22Rv1 (cell line): ENCODE results near the gene FAM50A.
"Not testable (repeated sequence)": the region's sequence is repeated elsewhere in the genome, so short reads cannot be mapped to it uniquely, and the experiment has no call there.

Experiments
- H3K27ac ChIP-seq: fragments of 450-650 bp; 2 replicates; pipeline ENCODE4 v1.5.1; 2017
- ZFX ChIP-seq: fragments of 450-650 bp; IDR thresholded peaks from 2 replicates; pipeline ENCODE4 v1.6.1; 2017; ENCODE audit warnings: antibody characterized with exemption, borderline replicate concordance
- TF ChIP-seq, protein P1 (sequence below): fragments of 450-650 bp; IDR thresholded peaks from 2 replicates; pipeline ENCODE4 v1.5.1; 2017; ENCODE audit warnings: mild to moderate bottlenecking

The FAM50A gene

DNA sequence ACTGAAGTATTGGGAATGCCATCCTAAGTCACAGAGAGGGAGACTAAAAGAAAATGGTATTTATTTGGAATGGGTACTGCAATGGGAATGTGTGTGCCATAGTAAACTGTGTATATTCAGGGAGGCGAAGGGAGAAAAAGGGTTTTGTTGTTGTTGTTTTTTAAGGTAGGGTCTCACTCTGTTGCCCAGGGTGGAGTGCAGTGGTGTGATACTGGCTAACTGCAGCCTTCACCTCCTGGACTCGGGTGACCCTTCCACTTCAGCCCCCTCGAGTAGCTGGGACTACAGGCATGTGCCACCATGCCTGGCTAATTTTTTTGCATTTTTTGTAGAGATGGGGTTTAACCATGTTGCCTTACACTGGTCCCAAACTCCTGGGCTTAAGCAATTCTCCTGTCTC, 50.8 kb downstream of the FAM50A start:
- no peak overlapping the region for H3K27ac ChIP-seq
- TF ChIP-seq, protein P1, sequence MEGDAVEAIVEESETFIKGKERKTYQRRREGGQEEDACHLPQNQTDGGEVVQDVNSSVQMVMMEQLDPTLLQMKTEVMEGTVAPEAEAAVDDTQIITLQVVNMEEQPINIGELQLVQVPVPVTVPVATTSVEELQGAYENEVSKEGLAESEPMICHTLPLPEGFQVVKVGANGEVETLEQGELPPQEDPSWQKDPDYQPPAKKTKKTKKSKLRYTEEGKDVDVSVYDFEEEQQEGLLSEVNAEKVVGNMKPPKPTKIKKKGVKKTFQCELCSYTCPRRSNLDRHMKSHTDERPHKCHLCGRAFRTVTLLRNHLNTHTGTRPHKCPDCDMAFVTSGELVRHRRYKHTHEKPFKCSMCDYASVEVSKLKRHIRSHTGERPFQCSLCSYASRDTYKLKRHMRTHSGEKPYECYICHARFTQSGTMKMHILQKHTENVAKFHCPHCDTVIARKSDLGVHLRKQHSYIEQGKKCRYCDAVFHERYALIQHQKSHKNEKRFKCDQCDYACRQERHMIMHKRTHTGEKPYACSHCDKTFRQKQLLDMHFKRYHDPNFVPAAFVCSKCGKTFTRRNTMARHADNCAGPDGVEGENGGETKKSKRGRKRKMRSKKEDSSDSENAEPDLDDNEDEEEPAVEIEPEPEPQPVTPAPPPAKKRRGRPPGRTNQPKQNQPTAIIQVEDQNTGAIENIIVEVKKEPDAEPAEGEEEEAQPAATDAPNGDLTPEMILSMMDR = no peak
- TF ChIP-seq ZFX = no peak

- no peak for TF ChIP-seq ZFX
- H3K27ac ChIP-seq = no peak overlapping the region
Observed at GRCh38 chrX:154495472-154495922, 51.6 kb downstream of the FAM50A start.

DNA sequence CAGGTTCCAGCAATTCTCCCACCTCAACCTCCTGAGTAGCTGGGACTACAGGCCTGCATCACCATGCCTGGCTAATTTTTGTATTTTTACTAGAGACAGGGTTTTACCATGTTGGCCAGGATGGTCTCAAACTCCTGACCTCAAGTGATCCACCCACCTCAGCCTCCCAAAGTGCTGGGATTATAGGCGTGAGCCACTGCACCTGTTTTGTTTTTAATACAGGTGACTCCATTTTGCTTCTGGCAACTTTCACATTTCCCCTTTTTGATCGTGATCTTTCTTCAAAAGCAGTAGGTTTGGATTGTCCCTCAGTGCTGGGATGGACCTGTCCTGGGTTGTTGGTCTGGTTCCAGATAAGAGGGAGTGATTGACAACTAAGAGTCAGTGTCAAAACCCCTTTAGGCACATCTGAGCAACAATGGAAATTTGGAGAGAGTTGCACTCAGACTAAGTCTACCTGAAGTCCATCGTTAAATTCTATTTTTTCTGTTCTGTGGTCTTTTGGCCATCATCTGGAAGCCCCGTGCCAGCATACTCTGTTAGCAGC, 52.7 kb downstream of the FAM50A start:
- not testable (repeated sequence) for H3K27ac ChIP-seq
